Vein endothelial cell (primary cell): ENCODE data around the gene CDC6. TPM values are rescaled to one million over a fixed set of nuclear protein-coding genes. Genes with fewer than 3 reads are reported as not detected.

ENCODE experiments used
- total RNA-seq: library from RNA; depleted of rRNA; stranded (reverse); fragments of >200 nt; gene quantifications from 2 replicates; pipeline ENCODE4 v1.2.3, GENCODE V29; 2012

The CDC6 gene, protein sequence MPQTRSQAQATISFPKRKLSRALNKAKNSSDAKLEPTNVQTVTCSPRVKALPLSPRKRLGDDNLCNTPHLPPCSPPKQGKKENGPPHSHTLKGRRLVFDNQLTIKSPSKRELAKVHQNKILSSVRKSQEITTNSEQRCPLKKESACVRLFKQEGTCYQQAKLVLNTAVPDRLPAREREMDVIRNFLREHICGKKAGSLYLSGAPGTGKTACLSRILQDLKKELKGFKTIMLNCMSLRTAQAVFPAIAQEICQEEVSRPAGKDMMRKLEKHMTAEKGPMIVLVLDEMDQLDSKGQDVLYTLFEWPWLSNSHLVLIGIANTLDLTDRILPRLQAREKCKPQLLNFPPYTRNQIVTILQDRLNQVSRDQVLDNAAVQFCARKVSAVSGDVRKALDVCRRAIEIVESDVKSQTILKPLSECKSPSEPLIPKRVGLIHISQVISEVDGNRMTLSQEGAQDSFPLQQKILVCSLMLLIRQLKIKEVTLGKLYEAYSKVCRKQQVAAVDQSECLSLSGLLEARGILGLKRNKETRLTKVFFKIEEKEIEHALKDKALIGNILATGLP
- 11.4 and 28.1 TPM in 2 replicates for total RNA-seq

DNA sequence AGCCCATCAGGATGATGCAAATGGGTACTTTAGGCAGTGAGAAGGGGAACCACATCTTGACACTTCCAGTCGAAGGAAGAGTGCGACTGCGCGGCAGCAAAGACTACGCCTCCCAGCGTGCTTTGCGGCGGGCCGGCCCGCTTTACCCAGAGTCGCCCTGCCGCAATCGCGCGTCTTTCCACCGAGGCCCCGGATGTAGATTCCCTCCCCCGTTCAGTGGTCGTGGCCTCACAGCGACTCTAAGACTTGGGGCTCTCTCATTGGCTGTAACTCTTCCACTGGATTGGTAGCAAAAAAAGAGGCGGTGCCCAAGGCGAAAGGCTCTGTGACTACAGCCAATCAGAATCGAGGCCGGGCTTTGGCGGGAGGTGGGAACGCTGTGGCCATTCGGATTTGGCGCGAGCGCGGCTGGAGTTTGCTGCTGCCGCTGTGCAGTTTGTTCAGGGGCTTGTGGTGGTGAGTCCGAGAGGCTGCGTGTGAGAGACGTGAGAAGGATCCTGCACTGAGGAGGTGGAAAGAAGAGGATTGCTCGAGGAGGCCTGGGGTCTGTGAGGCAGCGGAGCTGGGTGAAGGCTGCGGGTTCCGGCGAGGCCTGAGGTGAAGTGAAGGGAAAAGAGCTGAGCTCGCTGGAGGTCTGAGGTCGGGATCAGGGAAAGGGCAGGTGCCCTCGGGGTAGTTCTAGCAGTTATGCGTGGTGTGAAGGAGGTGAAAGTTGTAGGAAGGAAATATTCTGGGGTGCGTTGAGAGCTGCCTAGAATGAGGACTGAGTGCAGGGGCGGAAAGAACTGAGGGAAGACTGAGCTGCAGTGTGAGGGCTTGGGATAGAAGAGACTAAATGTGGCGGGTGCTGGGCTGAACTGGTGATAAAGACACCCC lies at the start of gene CDC6:
Gene CDC6 (plus strand): TSS at position 386 of the 876 bp plus-strand sequence. CDS start 1,542 bp downstream, outside the sequence.

DNA sequence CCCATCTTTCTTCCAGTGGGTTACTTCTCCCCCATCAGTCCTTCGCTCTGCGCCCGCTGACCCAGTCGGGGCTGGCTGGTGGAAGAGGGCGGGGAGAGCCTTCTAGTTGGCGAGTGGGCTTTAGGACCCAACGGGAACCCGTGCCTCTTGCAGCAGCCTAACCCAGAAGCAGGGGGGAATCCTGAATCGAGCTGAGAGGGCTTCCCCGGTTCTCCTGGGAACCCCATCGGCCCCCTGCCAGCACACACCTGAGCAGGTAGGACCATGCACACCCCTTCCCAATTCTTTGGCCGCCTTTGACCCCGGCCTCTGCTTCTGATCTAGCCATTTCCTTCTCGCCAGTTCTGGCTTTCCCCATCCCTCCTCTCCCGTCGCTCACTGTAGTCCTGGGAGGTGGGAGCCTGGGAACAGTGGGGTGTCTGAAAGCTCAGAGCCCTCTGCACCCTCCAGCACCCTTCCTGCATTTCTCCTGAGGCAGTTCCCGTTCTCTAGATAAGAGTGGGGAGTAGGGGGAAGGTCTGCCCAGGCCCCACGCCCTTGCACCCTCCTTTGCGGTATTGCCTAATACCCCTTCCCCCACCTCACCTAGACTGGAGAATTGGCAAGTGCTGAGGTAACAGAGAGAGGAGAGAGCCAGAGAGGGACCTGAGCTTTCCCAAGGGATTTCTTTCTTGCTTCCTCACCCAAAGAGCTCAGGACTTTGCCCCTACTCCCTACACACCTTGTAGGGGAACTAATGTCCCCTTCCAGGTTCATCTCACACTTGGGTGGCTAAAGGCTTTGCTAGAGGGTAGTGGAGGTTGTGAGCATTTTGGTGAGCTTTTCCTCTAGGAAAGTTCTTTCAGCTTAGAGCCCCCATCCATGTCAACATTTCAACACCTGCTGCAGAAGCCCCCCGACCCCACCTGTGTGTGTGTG lies 21.6 kb downstream of the CDC6 start, which contains the start of gene RARA:
Gene RARA (plus strand): TSS at position 150 of the 918 bp plus-strand sequence. CDS start 22,039 bp downstream, outside the sequence.

Other genes with a start within 250 kb of the CDC6 start
- 85.9 and 101 TPM in 2 replicates for gene MED24, start 233.5 kb upstream of the CDC6 start, total RNA-seq
- gene THRA, start 224.9 kb upstream of the CDC6 start, total RNA-seq = 22.9 and 24.5 TPM in 2 replicates
- gene NR1D1, start 187.3 kb upstream of the CDC6 start, total RNA-seq = 2.3 and 2.9 TPM in 2 replicates
- 71.9 and 72.6 TPM in 2 replicates for gene MSL1, start 165.9 kb upstream of the CDC6 start, total RNA-seq
- 54.7 and 57.8 TPM in 2 replicates for gene CASC3, start 147.3 kb upstream of the CDC6 start, total RNA-seq
- gene RAPGEFL1, start 110.4 kb upstream of the CDC6 start, total RNA-seq = 2.2 and 2.6 TPM in 2 replicates
- gene WIPF2, start 68.6 kb upstream of the CDC6 start, total RNA-seq = 10.9 and 13.1 TPM in 2 replicates
- gene RARA, start 21.3 kb downstream of the CDC6 start, total RNA-seq = 26.5 and 43.8 TPM in 2 replicates
- 0.38 and 0.65 TPM in 2 replicates for gene GJD3, start 76.9 kb downstream of the CDC6 start, total RNA-seq
- 31.7 and 61.5 TPM in 2 replicates for gene TOP2A, start 130.0 kb downstream of the CDC6 start, total RNA-seq
- 180 and 262 TPM in 2 replicates for gene IGFBP4, start 155.6 kb downstream of the CDC6 start, total RNA-seq
- gene TNS4, start 213.7 kb downstream of the CDC6 start, total RNA-seq = not detected in 2 replicates